Neuronal stem cell (in vitro differentiated cells): Measurements from ENCODE around the gene SERPINA3.

Experiments used
- DNase-seq: peaks from one replicate; pipeline ENCODE4 v3.0.0-alpha.2; 2013; ENCODE audit warnings: low spot score
- H2AFZ ChIP-seq: one replicate; pipeline ENCODE4 v1.6.1; 2013; ENCODE audit warnings: mild to moderate bottlenecking, low read length, inconsistent platforms
- H2AK5ac ChIP-seq: 2 replicates; pipeline ENCODE4 v1.6.1; 2013; ENCODE audit warnings: low read depth, mild to moderate bottlenecking, inconsistent platforms, low read length, moderate library complexity, mixed read lengths
- H2BK120ac ChIP-seq: 2 replicates; pipeline ENCODE4 v1.6.1; 2013; ENCODE audit warnings: low read depth, mild to moderate bottlenecking, inconsistent platforms, low read length, moderate library complexity, mixed read lengths
- H2BK12ac ChIP-seq: one replicate; pipeline ENCODE4 v1.6.1; 2013; ENCODE audit warnings: low read length, inconsistent platforms
- H2BK15ac ChIP-seq: 2 replicates; pipeline ENCODE4 v1.6.1; 2013; ENCODE audit warnings: mild to moderate bottlenecking, low read length, inconsistent platforms, mixed read lengths
- H2BK5ac ChIP-seq: one replicate; pipeline ENCODE4 v1.6.1; 2013; ENCODE audit warnings: inconsistent platforms, mild to moderate bottlenecking, low read length, moderate library complexity
- H3K14ac ChIP-seq: one replicate; pipeline ENCODE4 v1.6.1; 2013; ENCODE audit warnings: low read length, inconsistent platforms
- H3K18ac ChIP-seq: 2 replicates; pipeline ENCODE4 v1.6.1; 2013; ENCODE audit warnings: low read length, inconsistent platforms
- H3K23ac ChIP-seq: 2 replicates; pipeline ENCODE4 v1.6.1; 2013; ENCODE audit warnings: low read depth, mild to moderate bottlenecking, mixed read lengths, low read length, inconsistent platforms; ENCODE audit not compliant: poor library complexity
- H3K27ac ChIP-seq: replicated peaks from 3 replicates; pipeline ENCODE4 v1.5.1; 2013; ENCODE audit warnings: low read length, inconsistent platforms
- H3K27me3 ChIP-seq, 3 experiments: 2 replicates each; pipeline ENCODE4 v1.6.1; 2013; ENCODE audit warnings: low read length in 3 of 3, mild to moderate bottlenecking in 2 of 3, inconsistent platforms in 1 of 3, low read depth in 1 of 3, mixed read lengths in 1 of 3, moderate library complexity in 1 of 3; ENCODE audit not compliant: control insufficient read depth in 3 of 3, insufficient read depth in 3 of 3
- H3K36me3 ChIP-seq, 2 donors: replicated peaks in 1 of 2; 2 replicates each; pipeline ENCODE4 v1.6.1; 2013; ENCODE audit warnings: low read length in 2 of 2; ENCODE audit not compliant: control insufficient read depth in 2 of 2, insufficient read depth in 2 of 2
- H3K4ac ChIP-seq: 2 replicates; pipeline ENCODE4 v1.6.1; 2013; ENCODE audit warnings: inconsistent platforms, mild to moderate bottlenecking, low read length, moderate library complexity
- H3K4me1 ChIP-seq, 2 donors: 1 replicate in 1 of 2; 2 replicates in 1 of 2; pipeline ENCODE4 v1.6.1; 2013; ENCODE audit warnings: low read length in 2 of 2, low read depth in 1 of 2; ENCODE audit not compliant: control insufficient read depth in 2 of 2, insufficient read depth in 1 of 2
- H3K4me2 ChIP-seq: one replicate; pipeline ENCODE4 v1.6.1; 2013; ENCODE audit warnings: mild to moderate bottlenecking, low read length, inconsistent platforms; ENCODE audit not compliant: insufficient read depth, poor library complexity, severe bottlenecking
- H3K4me3 ChIP-seq, 2 donors: 2 replicates each; pipeline ENCODE4 v1.5.1; 2013; ENCODE audit warnings: low read length in 2 of 2, mild to moderate bottlenecking in 2 of 2, inconsistent platforms in 1 of 2, moderate library complexity in 1 of 2
- H3K79me1 ChIP-seq: one replicate; pipeline ENCODE4 v1.6.1; 2013; ENCODE audit warnings: low read depth, mild to moderate bottlenecking, inconsistent platforms, low read length, moderate library complexity
- H3K9ac ChIP-seq: one replicate; pipeline ENCODE4 v1.6.1; 2013; ENCODE audit warnings: mild to moderate bottlenecking, low read depth, low read length, inconsistent platforms; ENCODE audit not compliant: poor library complexity
- H3K9me3 ChIP-seq, 2 donors: replicated peaks in 1 of 2; 2 replicates each; pipeline versions ENCODE3 to v1.6.1; 2013; ENCODE audit warnings: low read length in 2 of 2, mild to moderate bottlenecking in 2 of 2, inconsistent platforms in 1 of 2, low read depth in 1 of 2, mixed read lengths in 1 of 2, moderate library complexity in 1 of 2; ENCODE audit not compliant: control insufficient read depth in 2 of 2, insufficient read depth in 1 of 2
- H4K8ac ChIP-seq: one replicate; pipeline ENCODE4 v1.6.1; 2013; ENCODE audit warnings: low read depth, mild to moderate bottlenecking, inconsistent platforms, low read length, moderate library complexity
- H4K91ac ChIP-seq: one replicate; pipeline ENCODE4 v1.6.1; 2013; ENCODE audit warnings: low read length, low read depth, mild to moderate bottlenecking, inconsistent platforms; ENCODE audit not compliant: poor library complexity
- WGBS, 2 donors: extraction: QIAGEN DNeasy Blood & Tissue Kit; methylation state at CpG; one replicate each; pipeline ENCODE4 v1.1.7; 2013; ENCODE audit warnings: missing lambda C conversion rate in 2 of 2, mixed read lengths in 1 of 2; ENCODE audit not compliant: insufficient read length in 2 of 2, insufficient replicate concordance in 1 of 2; ENCODE audit errors: extremely low coverage in 2 of 2; 5-methylcytosine and 5-hydroxymethylcytosine counted together

SERPINA3 gene

DNA sequence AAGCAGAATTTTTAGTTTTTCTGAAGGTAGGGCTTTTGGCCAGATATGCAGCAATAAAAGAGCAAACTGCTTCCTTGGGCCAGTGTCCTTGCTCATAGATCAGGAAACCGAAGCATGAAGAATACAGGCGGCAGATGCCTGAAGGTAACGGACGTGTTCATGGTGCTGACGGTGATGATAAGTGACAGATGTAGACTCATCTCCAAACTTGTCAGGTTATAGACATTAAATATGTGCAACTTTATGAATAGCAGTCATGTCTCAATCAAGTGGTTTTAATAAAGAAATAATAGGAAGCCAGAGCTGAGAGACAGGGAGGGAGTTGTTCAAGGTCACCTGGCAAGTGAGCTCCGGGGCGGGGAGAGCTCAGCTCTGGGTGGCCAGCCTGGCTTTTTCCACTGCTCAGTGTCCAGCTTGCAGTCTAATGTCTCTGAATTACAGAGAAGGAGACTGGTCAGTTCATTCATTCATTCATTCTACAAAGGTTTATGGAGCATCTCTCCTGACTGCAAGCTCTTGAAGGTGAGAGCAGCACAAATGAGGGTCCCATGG, 29.9 kb upstream of the SERPINA3 start:
- Histone ChIP-seq H4K91ac (no peak overlapping the region), H3K18ac (no peak overlapping the region), H3K4me2 (no peak overlapping the region), H3K4ac (no peak overlapping the region), H3K36me3 (no peaks in the 10 kb centered on the region), H3K27me3 (no peaks in the 10 kb centered on the region), H3K9ac (no peak overlapping the region), H2AK5ac (no peak overlapping the region), H3K23ac (no peak overlapping the region), H2BK12ac (no peak overlapping the region), H2BK15ac (no peak overlapping the region), H4K8ac (no peak overlapping the region), H3K4me3 (no peak overlapping the region), H3K4me1 (peaks cover 0 to 10% of the 10 kb centered on the region in 2 donors), H2BK5ac (no peak overlapping the region), H2BK120ac (no peak overlapping the region), H3K14ac (no peak overlapping the region), H3K9me3 (no peaks in the 10 kb centered on the region), H2AFZ (no peak overlapping the region), H3K79me1 (no peaks in the 10 kb centered on the region), H3K27ac (no peak overlapping the region)
- WGBS, 2 donors, result no CpG with 5 or more reads among the region's 7 CpGs
- DNase-seq, result no peak

DNA sequence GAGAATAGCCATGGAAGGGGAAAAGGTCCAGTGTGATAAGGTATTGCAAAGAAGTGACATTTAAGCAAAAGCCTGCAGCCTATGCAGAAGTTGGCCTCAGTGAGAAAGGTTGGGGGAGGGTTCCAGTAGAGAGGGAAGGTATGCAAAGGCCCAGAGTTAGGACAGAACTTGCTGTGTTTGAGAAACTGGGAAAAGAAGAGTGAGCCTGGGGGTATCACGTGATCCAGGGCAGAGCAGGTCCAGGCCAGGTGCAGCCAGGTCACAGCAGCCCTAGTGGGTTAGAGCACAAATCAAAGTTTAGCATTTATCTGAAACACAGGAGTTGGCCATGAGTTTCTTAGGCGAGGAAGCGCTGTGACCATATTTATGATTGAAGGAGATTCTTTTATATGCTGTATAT, 29.3 kb upstream of the SERPINA3 start:
- no peak overlapping the region for H2BK5ac ChIP-seq
- no peak overlapping the region for H3K23ac ChIP-seq
- H3K36me3 ChIP-seq, result no peaks in the 10 kb centered on the region
- no peak overlapping the region for H2AK5ac ChIP-seq
- WGBS, 2 donors, result no CpG with 5 or more reads among the region's 3 CpGs
- no peak overlapping the region for H2AFZ ChIP-seq
- no peak overlapping the region for H3K4me3 ChIP-seq
- H2BK12ac ChIP-seq, result no peak overlapping the region
- H2BK15ac ChIP-seq, result no peak overlapping the region
- DNase-seq, result no peak
- H3K4ac ChIP-seq, result no peak overlapping the region
- H3K4me1 ChIP-seq, result peaks cover 0 to 10% of the 10 kb centered on the region in 2 donors
- H4K91ac ChIP-seq, result no peak overlapping the region
- no peak overlapping the region for H3K27ac ChIP-seq
- no peak overlapping the region for H3K4me2 ChIP-seq
- no peak overlapping the region for H2BK120ac ChIP-seq
- no peaks in the 10 kb centered on the region for H3K79me1 ChIP-seq
- H4K8ac ChIP-seq, result no peak overlapping the region
- no peaks in the 10 kb centered on the region for H3K27me3 ChIP-seq
- H3K9ac ChIP-seq, result no peak overlapping the region
- H3K18ac ChIP-seq, result no peak overlapping the region
- H3K9me3 ChIP-seq, result no peaks in the 10 kb centered on the region
- no peak overlapping the region for H3K14ac ChIP-seq

- H3K4me2 ChIP-seq, result no peak overlapping the region
- no peaks in the 10 kb centered on the region for H3K27me3 ChIP-seq
- no peak for DNase-seq
- no CpG with 5 or more reads among the region's 4 CpGs for WGBS, 2 donors
- H4K8ac ChIP-seq, result no peak overlapping the region
- no peak overlapping the region for H3K27ac ChIP-seq
- H2AFZ ChIP-seq, result no peak overlapping the region
- no peaks in the 10 kb centered on the region for H3K9me3 ChIP-seq
- no peak overlapping the region for H3K4ac ChIP-seq
- H2BK15ac ChIP-seq, result no peak overlapping the region
- H3K4me1 ChIP-seq, result peaks cover 0 to 10% of the 10 kb centered on the region in 2 donors
- no peak overlapping the region for H2BK120ac ChIP-seq
- H2BK12ac ChIP-seq, result no peak overlapping the region
- no peak overlapping the region for H4K91ac ChIP-seq
- H3K18ac ChIP-seq, result no peak overlapping the region
- no peaks in the 10 kb centered on the region for H3K36me3 ChIP-seq
- no peak overlapping the region for H2BK5ac ChIP-seq
- H3K14ac ChIP-seq, result no peak overlapping the region
- no peak overlapping the region for H2AK5ac ChIP-seq
- no peak overlapping the region for H3K4me3 ChIP-seq
- no peaks in the 10 kb centered on the region for H3K79me1 ChIP-seq
- H3K23ac ChIP-seq, result no peak overlapping the region
- no peak overlapping the region for H3K9ac ChIP-seq
Observed at GRCh38 chr14:94583557-94583956, 28.6 kb upstream of the SERPINA3 start.

DNA sequence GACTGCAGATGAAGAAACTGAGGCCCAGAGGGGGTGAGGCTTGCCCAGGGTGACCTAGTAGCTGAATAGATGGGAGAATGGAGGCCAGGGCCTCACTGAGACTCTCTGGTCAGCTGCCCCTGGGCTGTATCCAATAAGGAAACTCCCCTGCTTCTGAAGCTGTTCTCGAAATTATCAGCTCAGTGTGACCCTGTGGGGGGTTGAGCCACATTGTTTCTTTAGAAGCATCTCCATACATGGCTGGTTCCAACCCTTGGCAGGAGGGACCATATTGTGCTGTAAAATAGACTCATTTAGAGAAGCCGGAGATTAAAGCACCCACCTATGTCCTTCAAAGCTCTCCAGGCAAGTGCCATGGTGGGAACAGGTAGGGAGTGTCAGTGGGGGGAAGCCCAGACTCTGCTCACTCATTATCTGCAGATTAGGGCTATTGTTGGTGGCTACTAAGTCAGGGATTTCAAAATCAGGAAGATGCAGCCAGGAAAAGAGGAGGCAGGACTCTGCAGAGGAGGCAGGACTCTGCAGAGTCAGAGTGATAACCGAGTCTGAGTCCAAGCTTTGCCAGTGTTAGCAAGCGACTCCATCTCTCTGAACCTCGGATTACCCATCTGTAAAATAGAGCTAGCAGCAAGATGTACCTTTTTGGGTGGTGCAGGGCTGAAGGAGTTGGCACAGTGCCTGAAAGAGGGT, 27.5 kb upstream of the SERPINA3 start:
- Histone ChIP-seq H3K14ac (no peak overlapping the region), H3K27me3 (no peaks in the 10 kb centered on the region), H3K36me3 (no peaks in the 10 kb centered on the region), H3K79me1 (no peaks in the 10 kb centered on the region), H3K9me3 (no peaks in the 10 kb centered on the region), H3K4me3 (no peak overlapping the region), H3K4ac (no peak overlapping the region), H4K8ac (no peak overlapping the region), H3K27ac (no peak overlapping the region), H2AK5ac (no peak overlapping the region), H2AFZ (no peak overlapping the region), H2BK5ac (no peak overlapping the region), H3K4me1 (peaks cover 0 to 10% of the 10 kb centered on the region in 2 donors), H2BK120ac (no peak overlapping the region), H4K91ac (no peak overlapping the region), H3K18ac (no peak overlapping the region), H3K4me2 (no peak overlapping the region), H2BK12ac (no peak overlapping the region), H3K23ac (no peak overlapping the region), H3K9ac (no peak overlapping the region), H2BK15ac (no peak overlapping the region)
- no peak for DNase-seq
- no CpG with 5 or more reads among the region's 5 CpGs for WGBS, 2 donors
